ENCODE data around the gene TPGS1. TPM values are rescaled to one million over a fixed set of nuclear protein-coding genes. Genes with fewer than 3 reads are reported as not detected.

Gene TPGS1, protein sequence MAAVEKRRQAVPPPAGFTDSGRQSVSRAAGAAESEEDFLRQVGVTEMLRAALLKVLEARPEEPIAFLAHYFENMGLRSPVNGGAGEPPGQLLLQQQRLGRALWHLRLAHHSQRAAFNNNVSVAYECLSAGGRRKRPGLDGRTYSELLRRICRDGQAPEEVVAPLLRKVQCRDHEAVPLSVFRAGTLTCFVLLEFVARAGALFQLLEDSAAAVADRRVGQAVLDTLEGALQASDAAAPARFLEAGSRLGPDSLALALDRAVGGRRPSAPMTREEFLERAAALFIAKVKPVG
- 26.2 and 48.8 TPM in 2 replicates for total RNA-seq (2014; rRNA removed; shearing (Covaris generic))

DNA sequence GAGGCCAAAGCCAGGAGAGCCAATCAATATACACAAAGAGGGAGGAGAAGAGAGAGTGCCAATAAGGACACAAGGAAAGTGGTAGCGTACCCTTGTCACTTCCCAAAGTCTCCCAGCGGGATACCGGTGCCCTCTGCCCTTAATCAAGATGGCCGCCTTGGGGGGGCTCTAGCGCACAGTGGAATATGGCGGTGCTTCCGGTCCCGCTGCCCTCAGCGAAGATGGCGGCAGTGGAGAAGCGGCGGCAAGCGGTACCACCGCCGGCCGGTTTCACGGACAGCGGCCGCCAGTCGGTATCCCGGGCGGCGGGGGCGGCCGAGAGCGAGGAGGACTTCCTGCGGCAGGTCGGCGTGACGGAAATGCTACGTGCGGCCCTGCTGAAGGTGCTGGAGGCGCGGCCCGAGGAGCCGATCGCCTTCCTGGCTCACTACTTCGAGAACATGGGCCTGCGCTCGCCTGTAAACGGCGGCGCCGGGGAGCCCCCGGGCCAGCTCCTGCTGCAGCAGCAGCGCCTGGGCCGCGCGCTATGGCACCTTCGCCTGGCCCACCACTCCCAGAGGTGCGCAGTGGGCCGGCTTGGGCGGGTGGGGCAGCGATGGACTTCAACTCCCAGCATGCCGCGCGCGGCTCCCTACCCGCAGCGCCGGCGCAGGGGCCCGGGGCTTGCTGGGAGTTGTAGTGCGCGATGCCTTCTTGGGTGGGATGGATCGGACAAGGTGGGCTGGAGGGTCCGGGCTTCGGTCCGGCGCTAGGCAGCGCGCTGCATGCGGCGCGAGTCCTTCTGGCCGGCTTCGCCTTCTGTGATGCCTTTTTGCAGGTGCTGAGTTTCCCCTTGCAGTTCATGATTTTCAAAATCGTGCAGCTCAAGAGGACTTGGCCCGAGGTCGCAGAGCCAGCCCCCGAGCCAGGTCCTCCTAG, at the start of gene TPGS1:
TSS of gene TPGS1 (plus strand) at position 212 of the 918 bp plus-strand sequence. CDS start at position 222, 10 bp downstream.
- DNase-seq (ENCODE audit: low read depth), result peak; percentile 76

DNA sequence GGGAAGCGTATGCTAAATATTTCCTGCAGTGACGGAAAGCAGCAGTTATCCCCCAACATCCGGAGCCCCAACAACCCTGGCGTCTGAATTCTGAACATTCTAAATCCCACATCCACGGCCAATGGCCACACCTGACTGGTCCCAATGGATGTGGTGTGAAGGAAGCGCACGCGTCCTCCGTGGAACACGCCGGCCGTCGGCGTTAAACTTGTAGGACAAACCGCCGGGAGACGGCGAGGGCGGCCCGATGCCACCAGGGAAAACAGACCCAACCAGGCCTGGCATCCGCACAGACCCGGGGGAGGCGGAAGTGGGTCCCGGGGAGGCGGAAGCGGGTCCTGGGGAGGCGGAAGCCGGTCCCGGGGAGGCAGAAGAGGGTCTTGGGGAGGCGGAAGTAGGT, 49.7 kb upstream of the TPGS1 start:
- no peak for DNase-seq (ENCODE audit: low read depth)

DNA sequence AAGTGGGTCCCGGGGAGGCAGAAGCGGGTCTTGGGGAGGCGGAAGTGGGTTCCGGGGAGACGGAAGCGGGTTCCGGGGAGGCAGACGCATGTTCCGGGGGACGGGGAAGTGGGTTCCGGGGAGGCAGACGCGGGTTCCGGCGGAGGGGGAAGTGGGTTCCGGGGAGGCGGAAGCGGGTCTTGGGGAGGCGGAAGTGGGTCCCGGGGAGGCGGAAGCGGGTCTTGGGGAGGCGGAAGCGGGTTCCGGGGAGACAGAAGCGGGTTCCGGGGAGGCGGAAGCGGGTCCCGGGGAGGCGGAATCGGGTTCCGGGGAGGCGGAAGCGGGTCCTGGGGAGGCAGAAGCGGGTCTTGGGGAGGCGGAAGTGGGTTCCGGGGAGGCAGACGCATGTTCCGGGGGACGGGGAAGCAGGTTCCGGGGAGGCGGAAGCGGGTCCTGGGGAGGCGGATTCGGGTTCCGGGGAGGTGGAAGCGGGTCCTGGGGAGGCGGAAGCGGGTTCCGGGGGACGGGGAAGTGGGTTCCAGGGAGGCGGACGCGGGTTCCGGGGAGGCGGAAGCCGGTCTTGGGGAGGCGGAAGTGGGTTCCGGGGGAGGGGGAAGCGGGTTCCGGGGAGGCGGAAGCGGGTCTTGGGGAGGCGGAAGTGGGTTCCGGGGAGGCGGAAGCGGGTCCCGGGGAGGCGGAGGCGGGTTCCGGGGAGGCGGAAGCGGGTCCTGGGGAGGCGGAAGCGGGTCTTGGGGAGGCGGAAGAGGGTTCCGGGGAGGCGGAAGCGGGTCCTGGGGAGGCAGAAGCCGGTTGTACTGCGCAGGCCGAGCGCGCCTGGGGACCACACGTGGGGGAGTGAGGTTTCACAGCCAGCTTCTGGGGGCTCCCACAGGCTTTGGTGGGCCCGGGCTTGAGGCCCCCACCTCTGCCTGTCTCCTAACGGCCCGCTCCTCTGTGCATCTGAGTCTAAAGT, 48.9 kb upstream of the TPGS1 start:
- DNase-seq (ENCODE audit: low read depth), result no peak

DNA sequence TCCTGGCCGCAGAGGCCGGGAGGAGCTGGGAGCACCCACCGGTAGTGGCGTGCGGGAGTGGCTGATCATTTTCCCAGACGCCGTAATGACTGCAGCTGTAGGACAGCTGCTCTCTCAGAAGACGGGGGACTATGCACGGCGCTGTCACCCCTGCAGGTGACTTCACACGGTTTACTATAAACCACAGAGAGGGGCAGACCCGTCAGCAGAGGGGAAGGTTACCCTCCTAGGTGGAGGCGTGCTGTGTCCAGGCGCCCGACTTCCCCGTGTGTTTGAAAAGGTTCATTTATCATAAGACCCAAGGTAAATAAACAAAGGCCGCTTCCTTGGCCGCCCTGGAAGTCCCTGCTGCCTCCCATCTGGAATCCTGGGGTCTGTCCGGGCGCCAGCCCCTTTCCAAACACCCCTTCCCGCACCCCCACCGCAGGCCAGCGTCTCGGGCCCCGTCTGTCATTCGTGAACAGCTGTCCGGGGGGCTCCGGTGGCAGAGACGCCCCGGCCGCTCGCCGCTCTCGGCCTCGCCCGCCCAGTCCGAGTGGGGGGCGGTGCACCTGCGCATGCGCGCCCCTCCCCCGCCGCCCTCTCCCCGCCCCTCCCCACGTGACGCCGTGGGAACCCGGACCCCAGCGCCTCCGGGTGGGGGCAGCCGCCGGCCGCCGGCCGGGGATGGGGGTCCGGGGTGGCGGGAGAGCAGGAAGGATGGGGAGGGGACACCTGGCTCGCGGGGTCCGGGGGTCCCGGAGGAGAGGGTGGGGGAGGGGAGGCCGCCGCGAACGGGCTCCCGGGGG, 47.4 kb upstream of the TPGS1 start:
- peak; percentile 18 for DNase-seq (ENCODE audit: low read depth)

DNA sequence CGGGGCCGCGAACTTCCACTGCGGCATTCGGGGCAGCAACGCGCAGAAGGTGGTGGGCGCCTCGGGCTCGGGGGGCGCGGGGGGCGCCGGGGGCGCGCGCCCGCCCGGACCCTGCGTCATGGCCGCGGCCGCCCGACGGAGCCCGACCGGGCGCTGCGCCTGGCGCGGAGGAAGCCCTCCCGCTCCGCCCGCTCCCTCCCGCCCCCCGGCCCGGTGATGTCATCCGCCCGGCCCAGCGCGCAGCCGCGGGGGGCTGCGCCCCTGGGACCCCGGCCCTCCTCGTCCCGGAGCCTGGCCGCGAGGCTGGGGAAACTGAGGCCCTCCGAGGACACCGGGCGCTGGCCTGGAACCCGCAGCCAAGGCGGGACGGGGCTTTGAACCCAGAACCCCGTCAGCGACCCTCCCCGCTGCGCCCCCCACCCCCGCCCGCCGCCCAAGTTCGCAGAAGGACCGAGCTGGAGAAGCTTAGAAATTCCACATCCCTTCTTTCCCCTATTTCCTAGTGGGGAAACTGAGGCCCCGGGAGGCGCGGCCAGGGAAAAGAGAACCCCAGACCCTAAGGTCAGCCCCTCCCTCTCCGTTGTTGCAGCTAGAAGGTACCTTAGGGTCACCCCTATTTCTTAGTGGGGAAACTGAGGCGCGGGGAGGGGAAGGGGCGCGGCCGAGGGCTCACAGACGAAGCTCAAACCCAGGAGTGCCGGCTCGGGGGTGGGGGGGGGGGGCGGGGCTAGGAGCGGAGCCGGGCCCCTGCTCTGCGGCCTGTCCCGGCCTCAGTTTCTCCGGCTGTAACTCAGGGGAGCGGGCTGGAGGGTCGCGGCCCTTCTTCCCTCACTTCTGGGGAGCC, 46.2 kb upstream of the TPGS1 start, which contains the start of gene SHC2:
TSS of gene SHC2 (minus strand) at position 157 of the 844 bp plus-strand sequence. CDS start at position 120, 37 bp downstream.
- no peak for DNase-seq (ENCODE audit: low read depth)

DNA sequence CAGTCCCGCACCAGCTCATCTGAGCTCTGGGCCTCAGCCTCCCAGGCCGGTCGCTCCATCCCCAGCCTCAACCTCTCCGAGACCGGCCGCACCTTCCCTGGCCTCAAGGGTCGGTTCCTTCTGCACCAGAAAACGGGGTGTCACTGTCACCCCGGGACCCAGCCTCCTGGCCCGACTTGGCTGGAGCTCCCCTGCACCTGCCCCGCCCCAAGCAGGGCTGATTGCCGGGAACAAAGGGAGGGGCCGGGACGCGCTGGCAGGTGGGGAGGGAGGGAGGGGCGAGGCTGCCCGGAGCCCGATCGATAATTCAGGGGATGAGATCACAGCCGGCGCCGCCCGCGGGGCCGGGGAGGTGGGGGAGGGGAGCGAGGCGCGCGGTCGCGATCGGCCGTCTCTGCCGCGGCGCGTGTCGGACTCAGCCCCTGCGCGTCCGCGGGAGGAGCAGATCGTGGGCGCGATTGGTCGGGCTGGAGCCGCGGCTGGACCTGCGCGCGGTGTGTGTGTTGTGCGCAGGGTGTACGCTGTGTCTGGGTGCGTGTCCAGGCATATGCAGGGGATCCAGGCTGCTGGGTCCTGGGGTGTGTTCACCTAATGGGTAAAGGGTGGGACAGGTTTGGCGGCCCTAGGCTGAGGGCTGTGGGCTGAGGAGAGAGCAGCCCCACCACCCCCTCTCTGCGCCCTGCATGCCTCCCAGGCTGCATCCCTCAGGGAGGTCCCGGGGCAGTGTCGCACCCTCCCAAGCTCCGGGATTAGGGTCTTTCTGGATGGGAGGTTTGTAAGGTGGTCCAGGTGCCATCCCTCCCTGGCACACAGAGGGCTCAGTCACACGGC, 45.4 kb upstream of the TPGS1 start:
- DNase-seq (ENCODE audit: low read depth), result no peak

DNA sequence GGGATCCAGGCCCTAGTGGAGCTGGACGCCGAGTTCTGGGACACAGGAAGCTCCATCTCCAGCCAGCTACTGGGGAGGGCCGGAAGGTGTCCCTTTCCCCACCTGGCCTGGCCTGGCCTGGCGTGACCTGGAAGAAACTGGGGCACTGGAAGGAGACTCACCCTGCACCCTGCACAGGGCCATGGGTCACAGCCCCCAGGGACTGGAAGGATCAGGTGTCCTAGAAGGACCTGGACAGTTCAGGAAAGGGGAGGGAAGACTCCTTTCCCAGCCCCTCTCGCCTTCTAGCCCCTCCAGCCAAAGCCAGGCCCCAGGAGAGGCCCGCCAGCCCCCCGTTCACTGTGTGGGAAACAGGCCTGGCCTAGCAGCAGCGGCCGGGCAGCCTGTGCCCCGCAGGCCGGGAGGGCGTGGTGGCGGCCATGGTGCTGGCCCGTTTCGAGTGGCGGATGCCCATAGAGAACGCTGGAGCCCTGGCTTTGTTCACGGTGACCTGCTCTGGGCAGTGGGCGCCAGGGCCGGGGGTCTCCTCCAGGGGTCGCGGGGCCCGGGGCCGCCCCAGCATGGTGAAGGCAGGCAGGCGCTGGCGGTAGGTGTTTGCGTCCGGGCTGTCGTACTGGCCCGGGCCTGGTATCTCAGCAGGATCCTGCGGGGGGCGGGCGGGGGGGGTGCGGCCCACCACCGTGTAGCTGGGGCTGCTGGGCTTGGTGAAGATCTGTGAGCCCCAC, 43.7 kb upstream of the TPGS1 start:
- DNase-seq (ENCODE audit: low read depth), result no peak

DNA sequence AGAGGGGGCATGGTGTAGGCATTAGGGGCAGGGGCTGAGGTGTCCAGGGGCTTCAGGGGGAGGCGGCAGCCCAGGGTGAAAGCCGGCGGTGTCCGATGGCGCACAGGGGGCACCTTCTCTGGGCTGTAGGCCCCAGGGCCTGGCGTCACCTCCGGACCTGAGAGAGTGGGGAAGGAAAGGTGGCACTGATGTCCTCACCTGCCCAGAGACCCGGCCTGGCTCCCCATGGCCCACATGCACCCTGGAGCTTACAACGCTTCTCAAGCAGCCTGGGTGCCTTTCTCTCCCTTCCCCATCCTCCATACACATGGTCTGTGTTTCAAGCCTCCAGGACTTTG, 43.1 kb upstream of the TPGS1 start:
- DNase-seq (ENCODE audit: low read depth), result no peak

DNA sequence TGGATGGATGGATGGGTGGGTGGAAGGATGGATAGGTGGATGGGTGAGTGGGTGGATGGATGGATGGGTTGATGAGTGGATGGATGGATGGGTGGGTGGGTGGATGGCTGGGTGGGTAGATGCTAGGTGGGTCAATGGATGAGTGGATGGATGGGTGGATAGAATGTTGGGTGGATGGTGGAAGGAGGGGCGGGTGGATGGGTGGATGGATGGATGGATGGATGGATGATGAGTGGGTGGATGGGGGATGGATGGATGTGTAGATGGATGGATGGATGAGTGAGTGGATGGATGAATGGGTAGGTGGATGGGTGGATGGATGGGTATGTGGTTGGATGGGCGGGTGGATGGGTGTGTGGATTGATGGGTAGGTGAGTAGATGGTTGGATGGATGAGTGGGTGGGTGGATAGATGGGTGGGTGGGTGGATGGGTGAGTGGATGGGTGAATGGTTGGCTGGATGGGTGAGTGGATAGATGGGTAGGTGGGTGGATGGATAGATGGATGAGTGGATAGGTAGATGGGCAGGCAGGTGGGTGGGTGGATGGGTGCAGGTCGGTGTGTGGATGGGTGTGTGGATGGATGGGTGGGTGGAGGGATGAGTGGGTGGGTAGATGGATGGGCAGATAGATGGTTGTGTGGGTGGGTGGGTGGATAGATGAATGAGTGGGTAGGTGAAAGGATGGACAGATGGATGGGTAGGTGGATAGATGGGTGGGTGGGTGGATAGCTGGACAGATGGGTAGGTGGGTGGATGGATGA, 42.1 kb upstream of the TPGS1 start:
- DNase-seq (ENCODE audit: low read depth), result no peak

DNA sequence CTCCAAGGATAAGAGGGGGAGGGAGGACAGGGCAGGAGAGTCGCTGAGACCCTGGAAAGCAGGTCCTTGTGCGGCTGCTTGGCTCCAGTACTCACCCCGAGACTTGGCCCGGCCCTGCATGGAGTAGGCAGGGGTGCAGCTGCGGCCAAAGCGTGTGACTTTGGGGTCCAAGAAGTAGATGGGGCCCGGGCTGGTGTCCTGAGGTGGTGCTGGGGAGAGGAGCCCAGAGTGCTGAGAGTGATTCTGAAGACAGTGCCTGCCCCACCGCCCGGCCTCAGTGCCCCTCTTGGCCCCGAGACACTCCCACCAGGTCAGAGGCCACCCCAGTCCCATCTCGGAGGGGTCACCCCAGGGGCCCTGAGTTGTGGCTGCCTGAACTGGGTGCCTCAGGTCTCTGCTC, 39.7 kb upstream of the TPGS1 start:
- no peak for DNase-seq (ENCODE audit: low read depth)

DNA sequence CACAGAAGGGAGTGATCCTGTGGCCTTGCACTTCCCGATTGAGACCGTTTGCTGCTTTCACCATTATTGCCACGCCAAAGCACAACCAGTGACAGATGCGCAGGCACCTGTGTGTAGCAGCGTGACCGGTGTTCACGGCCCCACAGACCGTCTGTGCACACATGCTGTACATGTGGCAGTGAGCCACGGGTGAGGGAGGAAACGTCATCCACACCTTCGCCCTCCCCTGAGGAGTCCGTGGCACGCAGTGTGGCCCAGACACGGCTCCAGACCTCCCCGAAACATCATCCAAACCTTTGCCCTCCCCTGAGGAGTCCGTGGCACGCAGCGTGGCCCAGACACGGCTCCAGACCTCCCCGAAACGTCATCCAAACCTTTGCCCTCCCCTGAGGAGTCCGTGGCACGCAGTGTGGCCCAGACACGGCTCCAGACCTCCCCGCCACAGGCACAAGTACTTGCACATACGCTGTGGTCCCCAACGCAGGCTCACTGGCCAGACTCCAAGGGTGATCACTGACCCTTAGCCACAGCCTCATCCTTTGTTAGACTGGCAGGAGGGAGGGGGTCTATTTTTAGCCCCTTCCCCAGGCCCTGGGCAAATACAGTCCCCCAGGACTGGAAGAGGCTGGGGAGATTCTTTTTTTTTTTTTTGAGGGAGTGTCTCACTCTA, 38.6 kb upstream of the TPGS1 start:
- no peak for DNase-seq (ENCODE audit: low read depth)

DNA sequence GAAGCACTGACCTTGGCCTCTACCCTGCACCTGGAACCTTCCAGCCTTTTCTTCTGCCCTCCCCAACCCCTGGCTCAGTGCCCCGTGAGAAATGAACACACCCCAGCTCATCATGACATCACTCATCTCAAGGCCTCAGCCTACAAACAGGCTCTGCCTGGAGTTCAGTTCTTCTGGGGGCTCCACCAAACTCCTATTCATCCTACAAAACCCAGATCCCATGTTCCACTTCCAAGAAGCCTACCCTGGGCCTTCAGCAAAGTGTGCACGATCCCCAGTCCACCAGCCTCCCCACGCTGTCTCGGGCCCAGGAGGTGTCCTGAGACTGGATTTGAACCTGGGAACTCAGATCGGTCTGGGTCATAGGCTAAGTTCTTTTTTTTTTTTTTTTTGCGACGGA, 37.5 kb upstream of the TPGS1 start:
- DNase-seq (ENCODE audit: low read depth), result no peak

DNA sequence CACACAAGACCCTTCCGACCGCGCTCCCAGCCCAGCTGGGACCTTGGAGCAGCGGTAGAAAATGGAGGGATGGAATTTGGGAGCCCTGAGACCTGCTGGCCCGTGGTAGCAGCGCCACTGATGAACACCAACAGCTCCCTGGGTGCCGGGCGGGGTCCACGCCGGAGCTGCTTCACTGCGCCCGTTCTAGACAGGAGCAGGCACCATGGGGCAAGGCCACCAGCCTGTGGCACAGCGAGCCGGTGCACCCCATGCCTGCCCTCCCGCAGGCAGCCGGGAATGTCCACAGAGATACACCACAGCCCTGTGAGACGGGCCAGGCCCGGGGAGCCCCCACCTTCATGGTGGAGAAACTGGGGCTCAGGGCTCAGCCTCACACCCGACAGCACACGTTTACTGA, 36.6 kb upstream of the TPGS1 start:
- DNase-seq (ENCODE audit: low read depth), result no peak

DNA sequence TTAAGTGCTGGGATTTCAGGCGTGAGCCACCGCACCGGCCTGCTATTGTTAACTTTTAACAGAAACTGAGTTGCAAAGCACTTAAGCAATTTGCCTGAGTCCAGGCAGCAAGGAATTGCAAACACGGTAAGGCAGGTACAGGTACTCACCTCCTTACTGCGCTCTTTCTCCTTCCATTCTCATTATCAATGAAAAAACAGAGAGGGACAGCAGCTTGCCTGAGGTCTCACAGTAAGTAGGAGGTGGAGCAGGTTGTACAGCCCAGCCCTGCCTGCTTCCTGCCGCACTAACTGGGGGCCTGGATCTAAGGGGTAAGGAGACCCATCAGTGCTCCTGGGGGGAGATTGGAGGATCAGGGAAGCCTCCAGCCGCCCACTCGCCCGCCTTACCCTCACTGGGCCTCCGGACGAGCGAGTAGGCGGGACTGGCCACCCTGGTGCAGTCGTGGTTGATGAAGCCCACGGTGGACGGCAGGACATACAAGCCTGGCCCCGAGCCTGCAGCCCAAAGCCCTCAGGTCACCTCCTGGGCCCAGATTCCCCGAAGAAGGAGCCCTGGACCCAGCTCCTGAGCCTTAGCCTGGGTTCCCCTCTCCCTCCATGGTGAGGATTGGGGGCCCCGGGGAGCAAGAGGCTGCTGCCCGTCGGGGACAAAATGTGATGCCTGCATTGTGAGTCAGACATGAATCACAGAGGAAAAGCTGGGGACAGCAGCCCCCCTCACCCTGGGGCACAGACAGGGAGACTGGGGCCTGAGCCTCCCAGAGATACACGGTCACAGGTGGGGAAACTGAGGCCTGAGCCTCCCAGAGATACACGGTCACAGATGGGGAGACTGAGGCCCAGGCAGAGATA, 35.1 kb upstream of the TPGS1 start:
- DNase-seq (ENCODE audit: low read depth), result peak; percentile 50

DNA sequence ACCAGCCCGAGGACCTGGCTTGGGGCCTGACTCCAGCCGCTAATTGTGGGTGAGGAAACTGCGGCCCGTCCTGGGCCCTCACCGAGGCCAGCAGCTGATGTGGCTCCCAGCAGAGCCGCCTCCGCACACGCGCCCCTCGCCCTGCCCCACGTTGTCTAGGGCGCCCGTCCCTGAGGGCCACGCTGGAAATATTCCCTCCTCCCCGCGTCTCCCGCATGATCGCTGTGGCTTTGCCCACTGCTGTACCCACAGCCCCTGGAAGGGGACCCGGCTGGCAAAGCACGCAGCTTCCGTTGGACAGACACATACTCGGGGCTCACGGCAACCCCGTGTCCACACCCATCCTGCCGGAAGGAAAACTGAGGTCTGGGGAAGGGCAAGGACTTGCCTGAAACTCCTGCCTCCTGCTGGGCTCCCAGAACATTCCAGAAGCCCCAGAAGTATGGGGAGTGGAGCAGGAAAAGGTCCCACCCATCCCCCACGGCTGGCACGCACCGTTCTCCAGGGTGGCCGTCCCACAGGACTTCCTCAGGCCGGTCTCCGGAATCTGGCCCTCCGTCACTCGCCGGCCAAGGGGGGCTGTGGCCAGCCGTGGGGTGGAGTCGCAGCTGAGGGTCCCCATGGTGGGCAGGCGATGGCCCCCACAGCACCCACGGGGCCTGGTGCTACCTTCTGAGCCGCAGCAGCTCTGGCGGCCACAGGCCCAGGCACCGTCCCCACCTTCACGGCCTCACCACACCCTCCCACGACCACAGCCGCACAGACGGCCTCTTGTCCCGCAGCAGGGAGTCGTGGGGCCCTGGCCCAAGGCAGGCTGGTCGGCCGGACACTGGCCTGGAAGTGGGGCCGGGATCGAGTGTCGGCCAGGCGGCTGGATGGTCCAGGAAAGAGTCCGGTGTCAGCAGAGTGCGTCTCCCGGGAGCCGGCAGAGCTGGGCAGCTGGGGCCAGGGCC, 32.9 kb upstream of the TPGS1 start:
- peak; percentile 41 for DNase-seq (ENCODE audit: low read depth)

All from RPMI7951 (cell line).